Prostate gland (tissue), 2 donors: ENCODE results near the gene NR2F1. TPM values are rescaled to one million over a fixed set of nuclear protein-coding genes. Genes with fewer than 3 reads are reported as not detected.
"Not testable (repeated sequence)": the region's sequence is repeated elsewhere in the genome, so short reads cannot be mapped to it uniquely, and the experiment has no call there.

Experiments used
- DNase-seq: peaks from one replicate; pipeline ENCODE4 v3.0.0-alpha.2; 2019; ENCODE audit warnings: low spot score
- H3K27ac ChIP-seq, 2 donors: fragments of 200-600 bp; sonication (generic); 2 replicates each; pipeline ENCODE4 v1.5.1; 2017 to 2019
- H3K27me3 ChIP-seq: fragments of 200-600 bp; sonication (generic); replicated peaks from 2 replicates; pipeline ENCODE4 v1.5.1; 2019; ENCODE audit not compliant: insufficient read depth
- H3K36me3 ChIP-seq, 2 donors: fragments of 200-600 bp; sonication (generic); 1 replicate in 1 of 2; 2 replicates in 1 of 2; pipeline versions ENCODE4 v1.5.1 to v1.8.1; 2017 to 2019
- H3K4me1 ChIP-seq: fragments of 200-600 bp; sonication (generic); replicated peaks from 2 replicates; pipeline ENCODE4 v1.5.1; 2019
- H3K4me3 ChIP-seq, 2 donors: fragments of 200-600 bp; sonication (generic); 2 replicates each; pipeline ENCODE4 v1.5.1; 2017 to 2019
- H3K9me3 ChIP-seq: fragments of 200-600 bp; sonication (generic); 2 replicates; pipeline ENCODE4 v1.5.1; 2017
- CTCF ChIP-seq, 4 experiments: fragments of 200-600 bp in 2 of 4; fragments of 450-650 bp in 2 of 4; sonication (generic) in 2 of 4; IDR thresholded peaks; 1 replicate in 3 of 4; 2 replicates in 1 of 4; pipeline ENCODE4 v1.5.1; 2016 to 2019; ENCODE audit warnings: antibody characterized with exemption in 4 of 4, mild to moderate bottlenecking in 2 of 4, moderate library complexity in 2 of 4
- POLR2A ChIP-seq: fragments of 450-650 bp; IDR thresholded peaks from one replicate; pipeline ENCODE4 v1.6.1; 2016; ENCODE audit warnings: antibody characterized with exemption, mild to moderate bottlenecking
- POLR2AphosphoS5 ChIP-seq: sonication (generic); formaldehyde crosslinking; IDR thresholded peaks from one replicate; pipeline ENCODE4 v1.6.1; 2017; ENCODE audit warnings: antibody characterized with exemption
- WGBS: methylation state at CpG from one replicate; pipeline ENCODE4 v1.1.5; 2018; 5-methylcytosine and 5-hydroxymethylcytosine counted together
- intact Hi-C: fragments of 100-400 bp; cut with DNase I; formaldehyde crosslinking; loops from one replicate; pipeline ENCODE4 v1.14.2; 2022
- total RNA-seq, 2 donors: library from RNA; depleted of rRNA; stranded (reverse); fragments of >200 nt; gene quantifications; one replicate each; pipeline ENCODE4 v1.1.0, GENCODE V29; 2016

NR2F1 gene
- 10 to 100 TPM; 14.9 to 49.3 TPM for total RNA-seq

- no peaks in the 10 kb centered on the region for H3K9me3 ChIP-seq
- H3K36me3 ChIP-seq, result no peaks in the 10 kb centered on the region
- 6% methylated on average over 21 of the region's 21 CpGs for WGBS
- no peaks in the 10 kb centered on the region for H3K4me1 ChIP-seq
- H3K4me3 ChIP-seq, result peak within 1 kb of the TSS; percentile 56
- H3K27ac ChIP-seq, result peak within 1 kb of the TSS; percentile 68 to 79
- DNase-seq, result no peak
- no peaks in the 10 kb centered on the region for H3K27me3 ChIP-seq
- TF ChIP-seq POLR2AphosphoS5 (peak; percentile 28), POLR2A (no peak), CTCF (IDR thresholded peaks at IDR 0.05) (peak in 2 of 4 experiments; percentile 90 to 94)
- intact Hi-C loops, result loop anchor here (5.0 kb wide), 4 partner anchors 51 to 896 kb away; no protein-coding TSS in a partner anchor
Measured at GRCh38 chr5:93582677-93583438, at the start of gene NR2F1. TSS of gene NR2F1 (plus strand) at chr5:93583222. CDS start at chr5:93585024, 1,802 bp downstream.

- no peaks in the 10 kb centered on the region for H3K4me1 ChIP-seq
- H3K36me3 ChIP-seq, result no peaks in the 10 kb centered on the region
- no peak for DNase-seq
- H3K9me3 ChIP-seq, result no peaks in the 10 kb centered on the region
- 71% methylated on average over 4 of the region's 4 CpGs for WGBS
- H3K27ac ChIP-seq, result no peak overlapping the region
- TF ChIP-seq POLR2AphosphoS5 (no peak), POLR2A (no peak), CTCF (IDR thresholded peaks at IDR 0.05) (no peak)
- intact Hi-C loops, result no loop called here
- no peak overlapping the region for H3K4me3 ChIP-seq
- H3K27me3 ChIP-seq, result no peaks in the 10 kb centered on the region
Measured at GRCh38 chr5:93545872-93546271, 37.1 kb upstream of the NR2F1 start.

- WGBS, result 95% methylated on average over 3 of the region's 3 CpGs
- DNase-seq, H3K27me3 ChIP-seq, H3K4me1 ChIP-seq, H3K9me3 ChIP-seq, H3K27ac ChIP-seq, H3K4me3 ChIP-seq, H3K36me3 ChIP-seq, intact Hi-C loops: not testable (repeated sequence)
Measured at GRCh38 chr5:93549594-93549993, 33.4 kb upstream of the NR2F1 start.

- no peak overlapping the region for H3K4me3 ChIP-seq
- no peaks in the 10 kb centered on the region for H3K9me3 ChIP-seq
- no peak for TF ChIP-seq POLR2A
- peak; percentile 13 for TF ChIP-seq POLR2AphosphoS5
- no peak for TF ChIP-seq CTCF (IDR thresholded peaks at IDR 0.05)
- H3K4me1 ChIP-seq, result no peaks in the 10 kb centered on the region
- H3K36me3 ChIP-seq, result no peaks in the 10 kb centered on the region
- no peaks in the 10 kb centered on the region for H3K27me3 ChIP-seq
- DNase-seq, result no peak
- WGBS, result 81% methylated on average over 2 of the region's 2 CpGs
- intact Hi-C loops, result no loop called here
- no peak overlapping the region for H3K27ac ChIP-seq
Measured at GRCh38 chr5:93557021-93557604, 25.9 kb upstream of the NR2F1 start.

DNA sequence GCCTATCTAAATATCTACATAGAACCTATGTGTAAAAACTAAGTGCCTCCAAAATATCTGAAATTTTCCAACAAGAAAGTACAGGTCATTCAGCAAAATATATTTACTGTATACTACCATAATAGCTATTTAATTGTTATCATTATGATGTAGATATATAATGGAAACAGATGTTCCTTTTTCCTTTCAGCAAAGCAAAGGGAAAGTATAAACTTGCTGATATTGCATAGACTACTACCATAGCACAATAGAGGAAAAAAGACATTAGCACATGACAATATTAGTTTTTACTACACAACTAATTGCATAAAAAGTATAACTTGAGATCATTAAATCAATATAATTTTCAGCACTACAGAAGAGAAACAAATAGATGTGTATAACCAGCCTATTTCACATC lies 16.9 kb upstream of the NR2F1 start:
- H3K4me3 ChIP-seq, result no peak overlapping the region
- no peak overlapping the region for H3K27ac ChIP-seq
- peaks cover 2% of the 10 kb centered on the region for H3K27me3 ChIP-seq
- no peak for DNase-seq
- TF ChIP-seq POLR2AphosphoS5 (no peak), CTCF (IDR thresholded peaks at IDR 0.05) (no peak), POLR2A (no peak)
- H3K36me3 ChIP-seq, result no peaks in the 10 kb centered on the region
- no peaks in the 10 kb centered on the region for H3K9me3 ChIP-seq
- H3K4me1 ChIP-seq, result no peaks in the 10 kb centered on the region
- intact Hi-C loops, result no loop called here
